CD4-positive, alpha-beta T cell (primary cell): ENCODE data around the gene LOXL1. TPM values are rescaled to one million over a fixed set of nuclear protein-coding genes. Genes with fewer than 3 reads are reported as not detected.
"Not testable (repeated sequence)": the region's sequence is repeated elsewhere in the genome, so short reads cannot be mapped to it uniquely, and the experiment has no call there.

Experiments used
- ATAC-seq: fragments of 200-7000 bp; cut with Tn5 transposase; one replicate; pipeline ENCODE4 v1.10.0; 2022; ENCODE audit warnings: mild to moderate bottlenecking; ENCODE audit not compliant: poor library complexity
- CTCF ChIA-PET: fragments of 350-600 bp; sonication (Branson Sonifier 250); formaldehyde crosslinking; loops from one replicate; lab custom pipeline; 2021; ENCODE audit warnings: antibody characterized with exemption, inconsistent platforms; lab: Charles Lee
- POLR2A ChIA-PET: fragments of 350-600 bp; sonication (Branson Sonifier 250); formaldehyde crosslinking; loops from one replicate; lab custom pipeline; 2021; ENCODE audit warnings: antibody characterized with exemption, inconsistent platforms; lab: Charles Lee
- DNase-seq, 14 experiments: peaks; one replicate each; pipeline ENCODE4 v3.0.0-alpha.2; 2013 to 2020; ENCODE audit warnings: mixed read lengths in 2 of 14
- H3K27ac ChIP-seq, 2 donors: one replicate each; pipeline versions ENCODE4 v1.5.1 to v1.7.0; 2013; ENCODE audit warnings: low read length in 2 of 2, low read depth in 1 of 2, mild to moderate bottlenecking in 1 of 2
- H3K27me3 ChIP-seq, 2 experiments: 1 replicate in 1 of 2; 2 replicates in 1 of 2; pipeline versions ENCODE4 v1.6.1 to v1.7.0; 2013; ENCODE audit warnings: low read length in 2 of 2, control low read depth in 1 of 2, mild to moderate bottlenecking in 1 of 2, moderate library complexity in 1 of 2; ENCODE audit not compliant: insufficient read depth in 2 of 2, control insufficient read depth in 1 of 2
- H3K36me3 ChIP-seq: one replicate; pipeline ENCODE4 v1.6.1; 2013; ENCODE audit warnings: low read length, control low read depth; ENCODE audit not compliant: insufficient read depth
- H3K4me1 ChIP-seq: one replicate; pipeline ENCODE4 v1.6.1; 2013; ENCODE audit warnings: low read length, control low read depth; ENCODE audit not compliant: insufficient read depth
- H3K4me3 ChIP-seq: one replicate; pipeline ENCODE4 v1.5.1; 2013; ENCODE audit warnings: mild to moderate bottlenecking, low read length, moderate library complexity
- H3K9me3 ChIP-seq, 2 experiments: 1 replicate in 1 of 2; 2 replicates in 1 of 2; pipeline versions ENCODE4 v1.6.1 to v1.7.0; 2013; ENCODE audit warnings: low read length in 2 of 2, mild to moderate bottlenecking in 2 of 2, control low read depth in 1 of 2, moderate library complexity in 1 of 2; ENCODE audit not compliant: control insufficient read depth in 1 of 2, insufficient read depth in 1 of 2
- H3K27ac Mint-ChIP-seq: one replicate; pipeline ENCODE4 v1.8.0; 2020; ENCODE audit warnings: mixed read lengths
- H3K27me3 Mint-ChIP-seq: one replicate; pipeline ENCODE4 v1.8.0; 2021; ENCODE audit warnings: mixed read lengths
- H3K36me3 Mint-ChIP-seq: one replicate; pipeline ENCODE4 v1.8.0; 2021; ENCODE audit warnings: low read depth, mixed read lengths
- H3K4me1 Mint-ChIP-seq: one replicate; pipeline ENCODE4 v1.8.0; 2021; ENCODE audit warnings: low read depth, mixed read lengths
- H3K4me3 Mint-ChIP-seq: one replicate; pipeline ENCODE4 v1.8.0; 2020; ENCODE audit warnings: mild to moderate bottlenecking, mixed read lengths
- H3K9me3 Mint-ChIP-seq: one replicate; pipeline ENCODE4 v1.8.0; 2020; ENCODE audit warnings: mixed read lengths
- CTCF ChIP-seq: fragments of 200-600 bp; IDR thresholded peaks from one replicate; pipeline ENCODE4 v1.8.0; 2022; ENCODE audit warnings: antibody characterized with exemption, mild to moderate bottlenecking
- intact Hi-C, 2 experiments: fragments of 100-400 bp; cut with DNase I in 1 of 2; cut with micrococcal nuclease in 1 of 2; formaldehyde crosslinking; loops; one replicate each; pipeline versions ENCODE4 v1.15.1 to v1.9.0; 2023 to 2025; cut with DNase I, micrococcal nuclease
- total RNA-seq, 174 experiments: library from RNA in 2 of 174; stranded (reverse) in 2 of 174; gene quantifications; one replicate each; pipeline ENCODE4 v1.2.3 and lab custom pipeline; 2021 to 2026

Gene LOXL1
- total RNA-seq, 2 experiments from 2014 or later = 3.0 to 3.5 TPM

DNA sequence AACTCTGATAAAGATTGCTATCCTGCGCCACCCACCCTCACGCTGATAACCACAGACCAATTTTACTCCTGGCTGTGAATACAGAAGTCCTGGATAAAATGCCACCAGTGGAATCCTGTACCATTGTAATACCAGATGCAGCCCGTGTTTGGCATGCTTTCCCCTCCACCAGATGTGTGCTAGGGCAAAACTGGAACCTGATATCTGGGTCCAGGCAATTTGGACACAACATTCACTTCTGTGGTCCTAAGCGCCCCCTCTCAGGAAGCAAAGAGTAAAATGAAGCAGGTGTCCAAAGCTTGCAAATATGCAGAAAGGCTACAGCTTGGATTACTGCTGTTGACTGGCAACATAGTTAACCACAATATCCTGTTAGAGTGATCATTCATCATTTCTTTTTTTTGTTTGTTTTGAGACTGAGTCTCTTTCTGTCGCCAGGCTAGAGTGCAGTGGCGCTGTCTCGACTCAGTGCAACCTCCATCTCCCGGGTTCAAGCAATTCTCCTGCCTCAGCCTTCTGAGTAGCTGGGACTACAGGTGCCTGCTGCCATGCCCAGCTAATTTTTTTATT, 32.8 kb downstream of the LOXL1 start:
- no peaks in the 10 kb centered on the region for H3K36me3 ChIP-seq
- ChIA-PET CTCF (interaction anchor here (0.6 to 1.9 kb wide), 9 partner anchors 8 to 1377 kb away, joined by 3 to 12 read pairs (median 3); partner anchors contain the start of gene PML), POLR2A (interaction anchor here (0.5 to 1.6 kb wide), 4 partner anchors 31 to 72 kb away, joined by 3 to 8 read pairs (median 6); partner anchors contain the start of gene PML)
- peaks cover 37% of the 10 kb centered on the region for H3K4me1 Mint-ChIP-seq
- H3K4me1 ChIP-seq = peaks cover 27% of the 10 kb centered on the region
- intact Hi-C loops = loop anchor here in 1 of 2 experiments (10.0 kb wide), 1 partner anchor 176 kb away; the partner anchor contains the start of gene ISLR2
- H3K4me3 ChIP-seq = peak overlapping the region; percentile 10
- TF ChIP-seq CTCF = peak; percentile 38
- H3K27ac Mint-ChIP-seq = peak overlapping the region; percentile 83
- no peaks in the 10 kb centered on the region for H3K27me3 ChIP-seq
- DNase-seq = peak in 12 of 14 experiments; percentile 20 to 72 (median 42)
- no peaks in the 10 kb centered on the region for H3K27me3 Mint-ChIP-seq
- H3K9me3 Mint-ChIP-seq = no peaks in the 10 kb centered on the region
- H3K27ac ChIP-seq = peak overlapping the region in 1 of 2 donors; percentile 43
- ATAC-seq = peak; percentile 99
- peak overlapping the region; percentile 74 for H3K4me3 Mint-ChIP-seq
- H3K9me3 ChIP-seq = no peaks in the 10 kb centered on the region
- no peaks in the 10 kb centered on the region for H3K36me3 Mint-ChIP-seq

DNA sequence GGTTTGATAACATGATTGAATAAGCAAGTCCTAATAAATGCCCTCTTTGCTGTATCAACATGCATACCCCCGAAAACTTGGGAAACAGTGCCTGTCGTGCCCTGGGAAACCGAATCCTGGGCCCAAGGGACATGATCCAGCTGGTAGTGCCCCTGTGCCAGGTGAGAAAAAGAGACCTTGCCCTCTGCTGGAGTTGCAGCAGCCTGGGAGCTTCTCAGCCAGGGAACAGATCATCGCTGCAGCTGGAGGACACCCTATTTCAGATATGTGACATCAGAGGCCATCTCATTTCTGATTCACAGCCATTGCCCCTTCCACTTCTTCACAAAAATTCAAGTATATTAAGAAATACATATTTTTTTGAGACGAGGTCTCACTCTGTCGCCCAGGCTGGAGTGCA, 33.5 kb downstream of the LOXL1 start:
- Mint-ChIP-seq H3K4me1 (peaks cover 41% of the 10 kb centered on the region), H3K36me3 (no peaks in the 10 kb centered on the region), H3K27ac (peak overlapping the region; percentile 83), H3K27me3 (no peaks in the 10 kb centered on the region), H3K4me3 (peak overlapping the region; percentile 74), H3K9me3 (no peaks in the 10 kb centered on the region)
- Histone ChIP-seq H3K36me3 (no peaks in the 10 kb centered on the region), H3K27ac (no peak overlapping the region), H3K9me3 (no peaks in the 10 kb centered on the region), H3K27me3 (no peaks in the 10 kb centered on the region), H3K4me1 (peaks cover 34% of the 10 kb centered on the region), H3K4me3 (no peak overlapping the region)
- no peak for TF ChIP-seq CTCF
- peak in 1 of 14 experiments; percentile 23 for DNase-seq
- CTCF ChIA-PET = interaction anchor here (1.0 to 1.9 kb wide), 3 partner anchors 9 to 32 kb away, joined by 4 to 12 read pairs (median 12); no protein-coding TSS in a partner anchor
- ATAC-seq = no peak
- POLR2A ChIA-PET = interaction anchor here (0.8 to 1.6 kb wide), 2 partner anchors 9 to 32 kb away, joined by 3 to 8 read pairs; no protein-coding TSS in a partner anchor
- intact Hi-C loops = loop anchor here in 1 of 2 experiments (5.0 to 10.0 kb wide), 2 partner anchors 88 to 175 kb away; partner anchors contain the start of genes ISLR2 and TBC1D21

DNA sequence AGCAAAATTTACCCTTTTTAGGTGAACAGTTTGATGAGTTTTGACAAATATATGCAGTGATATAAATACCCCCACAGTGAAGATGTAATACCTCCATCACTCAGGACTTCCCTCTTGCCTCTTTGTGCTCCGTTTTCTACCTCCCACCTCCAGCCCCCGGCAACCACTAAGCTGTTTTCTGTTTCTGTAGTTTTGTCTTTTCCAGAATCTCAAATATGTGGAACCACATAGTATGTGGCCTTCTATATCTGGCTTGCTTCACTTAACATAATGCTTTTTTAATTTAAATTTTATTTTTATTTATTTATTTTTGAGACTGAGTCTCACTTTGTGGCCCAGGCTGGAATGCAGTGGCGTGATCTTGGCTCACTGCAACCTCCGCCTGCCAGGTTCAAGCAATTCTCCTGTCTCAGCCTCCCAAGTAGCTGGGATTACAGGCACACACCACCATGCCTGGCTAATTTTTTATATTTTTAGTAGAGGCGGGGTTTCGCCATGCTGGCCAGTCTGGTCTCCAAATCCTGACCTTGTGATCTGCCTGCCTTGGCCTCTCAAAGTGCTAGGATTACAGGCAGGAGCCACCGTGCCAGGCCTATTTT, 34.3 kb downstream of the LOXL1 start:
- peaks cover 41% of the 10 kb centered on the region for H3K4me1 ChIP-seq
- not testable (repeated sequence) for H3K9me3 ChIP-seq, H3K4me3 Mint-ChIP-seq, ATAC-seq, H3K36me3 Mint-ChIP-seq, H3K27ac ChIP-seq, H3K9me3 Mint-ChIP-seq, H3K36me3 ChIP-seq, H3K27me3 Mint-ChIP-seq, H3K27me3 ChIP-seq, H3K4me3 ChIP-seq
- DNase-seq = peak in 1 of 14 experiments; percentile 15
- ChIA-PET POLR2A (interaction anchor here (0.8 kb wide), 1 partner anchor 9 kb away, joined by 3 read pairs; no protein-coding TSS in a partner anchor), CTCF (interaction anchor here (1.0 to 1.9 kb wide), 1 partner anchor 9 kb away, joined by 6 to 12 read pairs; no protein-coding TSS in a partner anchor)
- Mint-ChIP-seq H3K27ac (peak overlapping the region; percentile 47), H3K4me1 (peaks cover 49% of the 10 kb centered on the region)
- intact Hi-C loops = loop anchor here in 1 of 2 experiments (5.0 kb wide), 1 partner anchor 88 kb away; the partner anchor contains the start of gene TBC1D21
